Thyroid gland (tissue), 4 donors: ENCODE results near the gene PRSS2. TPM values are rescaled to one million over a fixed set of nuclear protein-coding genes. Genes with fewer than 3 reads are reported as not detected.
"Not testable (repeated sequence)": the region's sequence is repeated elsewhere in the genome, so short reads cannot be mapped to it uniquely, and the experiment has no call there.

Experiments used
- DNase-seq, 2 donors: peaks; one replicate each; pipeline ENCODE4 v3.0.0-alpha.2; 2019
- H3K27ac ChIP-seq, 3 donors: fragments of 200-600 bp; sonication (generic); 1 replicate in 2 of 3; 2 replicates in 1 of 3; pipeline ENCODE4 v1.5.1; 2016 to 2019; ENCODE audit warnings: mild to moderate bottlenecking in 1 of 3, moderate library complexity in 1 of 3
- H3K27me3 ChIP-seq: fragments of 200-600 bp; sonication (generic); one replicate; pipeline ENCODE4 v1.5.1; 2019
- H3K36me3 ChIP-seq, 2 donors: fragments of 200-600 bp; sonication (generic); one replicate each; pipeline ENCODE4 v1.5.1; 2016 to 2019
- H3K4me1 ChIP-seq, 2 donors: fragments of 200-600 bp; sonication (generic); one replicate each; pipeline ENCODE4 v1.5.1; 2017 to 2019
- H3K4me3 ChIP-seq, 3 donors: fragments of 200-600 bp; sonication (generic); replicated peaks in 1 of 3; 1 replicate in 2 of 3; 2 replicates in 1 of 3; pipeline ENCODE4 v1.5.1; 2016; ENCODE audit warnings: mild to moderate bottlenecking in 1 of 3
- H3K9me3 ChIP-seq: fragments of 200-600 bp; sonication (generic); one replicate; pipeline ENCODE4 v1.5.1; 2017
- CTCF ChIP-seq, 6 experiments: fragments of 200-600 bp in 3 of 6; fragments of 450-650 bp in 3 of 6; sonication (generic) in 3 of 6; IDR thresholded peaks; one replicate each; pipeline ENCODE4 v1.5.1; 2016 to 2019; ENCODE audit warnings: antibody characterized with exemption in 6 of 6, mild to moderate bottlenecking in 2 of 6, inconsistent platforms in 1 of 6, moderate library complexity in 1 of 6
- POLR2A ChIP-seq, 2 donors: fragments of 450-650 bp; IDR thresholded peaks; one replicate each; pipeline ENCODE4 v1.6.1; 2017; ENCODE audit warnings: antibody characterized with exemption in 2 of 2, mild to moderate bottlenecking in 2 of 2, moderate library complexity in 1 of 2
- WGBS, 2 donors: methylation state at CpG; one replicate each; pipeline ENCODE4 v1.1.5; 2017; 5-methylcytosine and 5-hydroxymethylcytosine counted together
- intact Hi-C: fragments of 100-400 bp; cut with DNase I; formaldehyde crosslinking; loops from one replicate; pipeline ENCODE4 v1.15.1; 2023
- total RNA-seq, 4 donors: library from RNA; depleted of rRNA; stranded (reverse); fragments of >200 nt; gene quantifications; one replicate each; pipeline ENCODE4 v1.2.3, GENCODE V29; 2016

Gene PRSS2
- total RNA-seq, 4 donors from 2014 or later = not detected

GRCh38 chr7:142749218-142749993, 21.4 kb upstream of the PRSS2 start, which contains the start of gene PRSS1:
TSS of gene PRSS1 (plus strand) at chr7:142749472. CDS start at chr7:142749485, 13 bp downstream.
- Histone ChIP-seq H3K4me3 (no peak within 1 kb of the TSS), H3K27me3 (no peaks in the 10 kb centered on the region), H3K36me3 (no peaks in the 10 kb centered on the region), H3K27ac (no peak within 1 kb of the TSS), H3K4me1 (peaks cover 3 to 19% of the 10 kb centered on the region in 2 donors), H3K9me3 (no peaks in the 10 kb centered on the region)
- peak; percentile 81 to 84 for DNase-seq
- TF ChIP-seq POLR2A (IDR thresholded peaks at IDR 0.05) = no peak
- intact Hi-C loops = no loop called here
- WGBS, 2 donors = 56 to 64% methylated on average over 11 of the region's 11 CpGs

DNA sequence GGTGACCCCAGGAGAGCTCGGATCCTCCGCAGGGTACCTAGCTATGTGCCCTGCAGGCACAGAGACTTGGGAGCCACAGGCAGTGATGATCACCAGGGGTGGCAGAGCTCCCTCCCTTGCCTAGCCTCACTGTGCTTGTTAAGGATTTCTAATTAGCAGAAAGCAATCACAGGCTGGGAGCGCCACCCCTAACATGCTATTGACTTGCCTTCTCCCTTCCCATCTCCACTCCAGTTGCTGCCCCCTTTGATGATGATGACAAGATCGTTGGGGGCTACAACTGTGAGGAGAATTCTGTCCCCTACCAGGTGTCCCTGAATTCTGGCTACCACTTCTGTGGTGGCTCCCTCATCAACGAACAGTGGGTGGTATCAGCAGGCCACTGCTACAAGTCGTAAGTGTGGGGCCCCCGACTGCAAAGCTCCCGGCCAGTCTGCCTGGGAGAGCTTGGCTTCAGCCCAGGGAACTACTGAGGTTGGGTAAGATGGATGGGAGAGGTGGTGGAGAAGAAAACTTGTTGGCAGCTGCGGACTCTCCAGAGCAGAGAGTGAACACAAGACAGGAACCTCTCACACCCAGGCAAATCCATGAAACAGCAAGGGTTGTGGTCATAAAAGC, 20.3 kb upstream of the PRSS2 start:
- no peak overlapping the region for H3K4me3 ChIP-seq
- no peak overlapping the region for H3K27ac ChIP-seq
- no peak for TF ChIP-seq CTCF (IDR thresholded peaks at IDR 0.05)
- no peak for TF ChIP-seq POLR2A (IDR thresholded peaks at IDR 0.05)
- H3K9me3 ChIP-seq = no peaks in the 10 kb centered on the region
- no peaks in the 10 kb centered on the region for H3K36me3 ChIP-seq
- DNase-seq = peak; percentile 16 to 20
- H3K27me3 ChIP-seq = no peaks in the 10 kb centered on the region
- intact Hi-C loops = no loop called here
- WGBS, 2 donors = 53% methylated on average over 9 of the region's 9 CpGs
- H3K4me1 ChIP-seq = peaks cover 3 to 19% of the 10 kb centered on the region in 2 donors

GRCh38 chr7:142751526-142752175, 19.1 kb upstream of the PRSS2 start:
- H3K27ac ChIP-seq, DNase-seq, intact Hi-C loops, H3K27me3 ChIP-seq, H3K36me3 ChIP-seq, H3K9me3 ChIP-seq, H3K4me3 ChIP-seq: not testable (repeated sequence)
- H3K4me1 ChIP-seq = peaks cover 3 to 19% of the 10 kb centered on the region in 2 donors
- WGBS, 2 donors = 96 to 97% methylated on average over 11 to 14 of the region's 14 CpGs

DNA sequence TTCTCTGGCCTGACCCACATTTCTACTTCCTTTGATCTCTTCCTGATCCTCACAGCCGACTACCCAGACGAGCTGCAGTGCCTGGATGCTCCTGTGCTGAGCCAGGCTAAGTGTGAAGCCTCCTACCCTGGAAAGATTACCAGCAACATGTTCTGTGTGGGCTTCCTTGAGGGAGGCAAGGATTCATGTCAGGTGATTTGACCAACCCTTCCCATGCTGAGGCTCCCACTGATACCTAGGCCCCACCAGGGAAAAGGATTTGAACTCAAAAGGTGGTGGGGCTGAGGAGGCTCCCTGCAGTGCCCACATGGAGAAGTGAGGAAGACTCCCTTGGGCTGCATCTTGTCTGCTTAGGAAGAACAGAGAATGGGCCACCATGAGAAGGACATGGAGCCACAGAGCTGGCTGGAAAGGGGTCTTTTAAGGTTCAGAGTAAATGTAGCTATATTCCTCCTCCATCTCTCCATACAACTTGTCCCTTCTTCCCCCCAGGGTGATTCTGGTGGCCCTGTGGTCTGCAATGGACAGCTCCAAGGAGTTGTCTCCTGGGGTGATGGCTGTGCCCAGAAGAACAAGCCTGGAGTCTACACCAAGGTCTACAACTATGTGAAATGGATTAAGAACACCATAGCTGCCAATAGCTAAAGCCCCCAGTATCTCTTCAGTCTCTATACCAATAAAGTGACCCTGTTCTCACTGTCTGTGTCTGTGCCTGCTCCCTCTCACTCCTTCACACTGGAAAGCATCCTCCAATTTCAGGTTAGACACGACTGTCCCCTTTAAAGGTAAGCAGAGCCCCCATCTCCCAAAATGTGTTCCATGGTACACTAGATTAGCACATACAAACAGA, 18.2 kb upstream of the PRSS2 start:
- no peak for TF ChIP-seq POLR2A (IDR thresholded peaks at IDR 0.05)
- Histone ChIP-seq H3K27ac (no peak overlapping the region), H3K9me3 (no peaks in the 10 kb centered on the region), H3K4me3 (no peak overlapping the region), H3K27me3 (no peaks in the 10 kb centered on the region), H3K4me1 (peaks cover 3 to 19% of the 10 kb centered on the region in 2 donors), H3K36me3 (no peaks in the 10 kb centered on the region)
- no peak for DNase-seq
- WGBS, 2 donors = 72 to 76% methylated on average over 3 of the region's 3 CpGs
- intact Hi-C loops = no loop called here

DNA sequence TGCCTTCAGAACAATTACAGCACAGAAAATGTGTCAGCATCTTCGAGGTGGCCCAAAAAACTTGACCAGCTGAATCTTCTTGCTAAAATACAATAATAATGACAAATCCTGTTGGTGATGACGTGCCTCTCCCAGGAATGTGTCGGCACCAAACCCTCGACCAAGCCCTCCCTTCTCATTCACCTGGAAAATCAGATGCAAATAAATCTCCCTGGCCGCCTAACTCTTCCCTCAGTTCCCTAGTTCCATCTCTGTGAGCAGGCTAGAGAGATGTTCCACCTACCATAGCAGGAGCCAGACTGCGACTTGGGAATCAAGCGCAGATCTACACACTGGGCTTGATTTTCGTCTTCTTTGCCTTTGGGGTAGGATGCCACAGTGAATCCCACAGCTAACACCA, 17.4 kb upstream of the PRSS2 start:
- no peak for DNase-seq
- WGBS, 2 donors = 83 to 84% methylated on average over 8 of the region's 8 CpGs
- intact Hi-C loops = no loop called here
- Histone ChIP-seq H3K9me3 (no peaks in the 10 kb centered on the region), H3K36me3 (no peaks in the 10 kb centered on the region), H3K27me3 (no peaks in the 10 kb centered on the region), H3K4me1 (peaks cover 3 to 19% of the 10 kb centered on the region in 2 donors), H3K4me3 (no peak overlapping the region), H3K27ac (no peak overlapping the region)
- TF ChIP-seq CTCF (IDR thresholded peaks at IDR 0.05) (no peak), POLR2A (IDR thresholded peaks at IDR 0.05) (no peak)

GRCh38 chr7:142753925-142754491, 16.8 kb upstream of the PRSS2 start:
- H3K27me3 ChIP-seq, H3K27ac ChIP-seq, H3K4me3 ChIP-seq, DNase-seq, intact Hi-C loops, H3K9me3 ChIP-seq, H3K36me3 ChIP-seq: not testable (repeated sequence)
- H3K4me1 ChIP-seq = peaks cover 3 to 19% of the 10 kb centered on the region in 2 donors
- whole genome bisulfite sequencing, 2 donors = 55 to 78% methylated on average over 4 to 5 of the region's 5 CpGs
